GM20431 (cell line): ENCODE results near the gene AK9.
"Not testable (repeated sequence)": the region's sequence is repeated elsewhere in the genome, so short reads cannot be mapped to it uniquely, and the experiment has no call there.

ENCODE experiments used
- in situ Hi-C: fragments of 300-500 bp; cut with MseI, MboI; formaldehyde crosslinking; loops from one replicate; pipeline ENCODE4 v1.15.0; 2020; ENCODE audit warnings: low sequenced_read_pairs; ENCODE audit not compliant: unreplicated experiment

Gene AK9

DNA sequence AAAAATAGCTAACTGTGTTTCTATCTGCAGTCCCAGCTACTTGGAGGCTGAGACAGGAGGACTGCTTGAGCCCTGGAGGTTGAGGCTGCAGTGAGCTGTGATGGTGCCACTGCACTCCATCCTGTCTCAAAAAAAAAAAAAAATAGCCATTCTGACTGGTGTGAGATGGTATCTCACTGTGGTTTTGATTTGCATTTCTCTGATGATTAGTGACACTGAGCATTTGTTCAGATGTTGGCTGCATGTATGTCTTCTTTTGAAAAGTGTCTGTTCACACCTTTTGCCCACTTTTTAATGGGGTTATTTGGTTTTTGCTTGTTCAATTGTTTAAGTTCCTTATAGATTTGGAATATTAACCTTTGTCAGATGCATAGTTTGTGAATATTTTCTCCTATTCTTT lies 171.4 kb downstream of the AK9 start:
- in situ Hi-C loops = not testable (repeated sequence)

- in situ Hi-C loops = no loop called here
Observed at GRCh38 chr6:109516929-109517328, 174.1 kb downstream of the AK9 start.

- in situ Hi-C loops = no loop called here
Observed at GRCh38 chr6:109515781-109516409, 175.1 kb downstream of the AK9 start.

GRCh38 chr6:109514946-109515345 lies 176.1 kb downstream of the AK9 start:
- in situ Hi-C loops = no loop called here

DNA sequence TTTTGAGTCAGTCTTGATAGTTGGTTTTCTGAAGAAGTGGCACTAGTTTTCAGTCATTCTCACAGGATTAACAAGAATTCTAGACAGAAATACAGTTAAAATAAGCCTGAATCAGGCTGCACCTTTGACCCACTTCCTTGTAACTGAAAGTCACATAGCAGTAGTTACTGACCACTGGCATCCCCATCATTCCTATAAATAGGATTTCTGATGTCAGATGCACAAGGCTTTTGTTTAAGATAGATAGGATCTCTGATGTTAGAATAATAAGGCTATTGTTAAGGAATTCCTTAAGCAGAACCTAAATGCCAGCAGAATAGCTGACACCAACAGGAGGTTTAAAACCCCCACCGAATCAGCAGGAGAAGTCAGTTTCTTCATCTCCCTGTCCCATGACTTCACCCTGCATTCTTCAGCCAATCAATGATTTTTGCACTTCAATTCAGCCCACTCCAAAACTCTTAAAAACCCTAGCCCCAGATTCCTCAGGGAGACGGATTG lies 177.4 kb downstream of the AK9 start:
- in situ Hi-C loops = no loop called here

GRCh38 chr6:109512271-109512817 lies 178.7 kb downstream of the AK9 start:
- in situ Hi-C loops = no loop called here

DNA sequence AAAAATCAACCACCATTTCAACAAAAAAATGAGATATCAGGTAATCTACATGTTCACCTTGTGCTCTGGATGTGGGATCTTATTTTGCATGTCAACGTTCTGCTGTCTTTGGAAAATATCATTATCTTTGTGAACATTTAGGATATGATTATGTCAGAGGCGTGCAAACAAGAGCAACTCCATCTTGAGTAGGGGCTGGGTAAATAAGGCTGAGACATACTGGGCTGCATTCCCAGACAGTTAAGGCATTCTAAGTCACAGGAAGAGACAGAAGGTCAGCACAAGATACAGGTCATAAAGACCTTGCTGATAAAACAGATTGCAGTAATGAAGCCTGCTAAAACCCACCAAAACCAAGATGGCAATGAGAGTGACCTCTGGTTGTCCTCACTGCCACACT lies 179.2 kb downstream of the AK9 start:
- in situ Hi-C loops = no loop called here

DNA sequence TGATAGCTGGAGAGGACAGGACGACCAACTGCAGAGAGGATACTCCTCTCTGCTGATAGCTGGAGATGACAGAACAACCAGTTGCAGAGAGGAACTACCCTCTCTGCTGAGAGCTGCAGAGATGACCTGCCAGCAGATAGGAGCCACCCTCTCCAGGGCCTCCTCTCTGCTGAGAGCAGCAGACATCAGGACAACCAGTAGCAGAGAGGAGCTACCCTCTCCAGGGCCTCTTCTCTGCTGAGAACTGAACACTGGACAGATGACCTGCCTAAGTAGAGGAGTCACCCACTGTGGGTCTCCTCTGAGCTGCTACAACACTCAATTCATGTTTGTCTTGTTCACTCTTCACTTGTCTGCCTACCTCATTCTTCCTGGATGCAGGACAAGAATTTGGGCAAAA lies 180.6 kb downstream of the AK9 start:
- in situ Hi-C loops = no loop called here

- in situ Hi-C loops = no loop called here
Observed at GRCh38 chr6:109508166-109508860, 182.7 kb downstream of the AK9 start.

DNA sequence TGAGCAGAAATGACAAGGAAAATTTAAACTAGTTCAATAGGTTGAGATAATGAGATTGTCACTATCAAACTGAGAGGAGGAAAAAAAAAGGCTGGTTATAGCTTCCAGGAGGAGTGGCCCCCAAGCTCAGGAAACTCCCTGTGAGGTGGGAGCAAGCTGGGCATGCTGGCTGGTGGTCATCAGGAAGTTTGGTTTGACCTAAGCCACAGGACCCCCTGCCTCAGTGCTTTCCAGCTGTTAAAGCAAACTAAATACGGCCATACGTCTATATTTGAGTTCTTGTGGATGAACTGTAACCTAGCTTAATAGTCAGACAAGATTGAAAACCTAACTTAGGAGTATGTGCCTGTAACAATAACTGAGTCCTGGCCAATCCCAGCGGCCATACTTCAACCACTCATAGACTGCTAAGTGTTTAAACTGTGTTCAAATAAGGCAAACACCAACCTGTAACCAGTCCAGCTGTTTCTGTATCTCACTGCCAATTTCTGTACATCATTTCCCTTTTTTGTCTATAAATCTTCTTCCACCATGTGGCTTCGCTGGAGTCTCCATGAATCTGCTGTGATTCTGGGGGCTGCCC lies 183.4 kb downstream of the AK9 start:
- in situ Hi-C loops = no loop called here

GRCh38 chr6:109506841-109507240 lies 184.2 kb downstream of the AK9 start:
- in situ Hi-C loops = no loop called here

DNA sequence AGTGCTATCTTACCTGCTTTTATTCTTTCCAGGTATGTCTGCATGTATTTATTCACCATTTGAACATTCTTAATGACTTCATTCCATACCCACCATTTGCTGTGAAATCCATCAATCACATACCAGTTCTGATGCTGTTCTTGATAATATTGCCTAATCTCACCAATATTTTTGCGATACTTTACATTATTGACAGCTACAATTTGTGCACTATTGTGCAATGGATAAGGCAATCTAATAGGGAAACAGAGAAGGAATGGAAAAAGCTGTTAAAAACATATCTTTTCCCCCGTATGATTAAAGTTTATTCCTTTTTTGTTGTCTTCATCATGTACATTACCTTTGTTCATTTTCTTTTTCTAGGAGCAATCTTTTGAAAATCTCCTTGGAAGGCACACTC lies 184.7 kb downstream of the AK9 start:
- in situ Hi-C loops = no loop called here

DNA sequence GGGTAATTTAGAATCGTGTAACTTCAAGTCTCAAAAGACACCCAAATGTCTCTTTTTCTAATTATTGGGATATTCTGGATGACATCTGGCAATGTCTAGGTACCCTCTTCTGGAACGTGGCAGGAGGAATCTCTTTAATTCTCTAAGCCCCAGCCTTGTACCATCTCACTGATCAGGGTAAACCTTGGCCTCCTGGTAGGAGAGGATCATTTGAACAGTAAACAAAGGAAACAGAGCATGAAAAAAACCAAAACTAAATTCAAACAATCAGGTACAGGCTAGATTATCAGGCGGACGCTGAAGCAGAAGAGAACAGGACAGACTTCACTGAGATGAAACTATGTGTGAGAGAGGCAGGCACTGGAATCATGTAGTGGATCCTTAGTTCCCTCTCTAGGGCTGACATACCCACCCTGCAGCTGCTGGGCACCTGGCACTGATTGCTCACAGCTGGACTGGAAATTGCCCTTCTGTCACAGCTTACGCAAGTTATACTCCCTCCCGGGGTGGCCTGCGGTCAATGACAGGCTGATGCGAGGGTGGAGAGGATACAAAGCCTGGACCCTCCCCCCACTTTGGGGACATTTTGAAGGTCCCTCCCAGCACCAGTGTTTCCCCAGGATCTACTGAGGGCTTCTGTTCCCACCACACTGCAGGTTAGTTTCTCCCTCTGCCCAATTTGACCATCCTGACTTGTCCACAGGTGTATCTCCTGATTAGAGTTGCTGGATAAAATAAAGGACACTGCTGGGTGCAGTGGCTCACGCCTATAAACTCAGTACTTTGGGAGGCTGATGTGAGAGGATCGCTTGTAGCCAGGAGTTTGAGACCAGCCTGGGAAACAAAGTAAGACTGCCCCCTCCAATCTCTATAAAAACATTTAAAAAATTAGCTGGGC lies 187.4 kb downstream of the AK9 start:
- in situ Hi-C loops = no loop called here

DNA sequence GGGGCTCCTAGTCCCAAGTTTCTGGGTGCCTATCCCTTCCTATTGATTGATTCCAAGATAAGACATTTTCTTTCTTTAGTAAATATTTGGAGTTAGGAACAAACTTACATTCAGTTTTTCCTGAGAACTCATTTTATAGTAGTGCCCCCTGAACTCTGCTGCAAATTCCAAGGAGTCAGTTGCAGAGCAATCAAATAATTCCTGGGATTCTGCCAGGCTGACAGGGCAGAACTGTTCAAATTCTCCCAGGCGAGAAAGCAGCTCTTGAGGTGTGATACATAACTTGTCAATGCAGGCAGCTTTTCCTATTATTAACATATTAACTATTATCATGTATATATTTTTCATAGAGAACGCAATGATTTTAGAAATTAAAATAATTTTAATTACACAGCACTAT lies 192.1 kb downstream of the AK9 start:
- in situ Hi-C loops = no loop called here

GRCh38 chr6:109498052-109498451 lies 192.9 kb downstream of the AK9 start:
- in situ Hi-C loops = no loop called here

GRCh38 chr6:109496036-109496772 lies 194.8 kb downstream of the AK9 start:
- in situ Hi-C loops = no loop called here

- in situ Hi-C loops = no loop called here
Observed at GRCh38 chr6:109493865-109494264, 197.1 kb downstream of the AK9 start.

- in situ Hi-C loops = no loop called here
Observed at GRCh38 chr6:109491207-109491938, 199.6 kb downstream of the AK9 start.

- in situ Hi-C loops = no loop called here
Observed at GRCh38 chr6:109490713-109491112, 200.3 kb downstream of the AK9 start.
